GM21723 (cell line): Measurements from ENCODE around the gene SLK.

Experiments used
- ATAC-seq: cut with Tn5 transposase; IDR thresholded peaks from one replicate; pipeline ENCODE4 v1.9.1; 2021; ENCODE audit warnings: mild to moderate bottlenecking, moderate library complexity; ENCODE audit not compliant: unreplicated experiment

Gene SLK

GRCh38 chr10:103966671-103967447, at the start of gene SLK:
Gene SLK (plus strand): TSS chr10:103967140. CDS start chr10:103967746, 606 bp downstream.
- peak; percentile 78 for ATAC-seq

- ATAC-seq, result peak; percentile 19
Observed at GRCh38 chr10:103917302-103918052, 49.5 kb upstream of the SLK start.

DNA sequence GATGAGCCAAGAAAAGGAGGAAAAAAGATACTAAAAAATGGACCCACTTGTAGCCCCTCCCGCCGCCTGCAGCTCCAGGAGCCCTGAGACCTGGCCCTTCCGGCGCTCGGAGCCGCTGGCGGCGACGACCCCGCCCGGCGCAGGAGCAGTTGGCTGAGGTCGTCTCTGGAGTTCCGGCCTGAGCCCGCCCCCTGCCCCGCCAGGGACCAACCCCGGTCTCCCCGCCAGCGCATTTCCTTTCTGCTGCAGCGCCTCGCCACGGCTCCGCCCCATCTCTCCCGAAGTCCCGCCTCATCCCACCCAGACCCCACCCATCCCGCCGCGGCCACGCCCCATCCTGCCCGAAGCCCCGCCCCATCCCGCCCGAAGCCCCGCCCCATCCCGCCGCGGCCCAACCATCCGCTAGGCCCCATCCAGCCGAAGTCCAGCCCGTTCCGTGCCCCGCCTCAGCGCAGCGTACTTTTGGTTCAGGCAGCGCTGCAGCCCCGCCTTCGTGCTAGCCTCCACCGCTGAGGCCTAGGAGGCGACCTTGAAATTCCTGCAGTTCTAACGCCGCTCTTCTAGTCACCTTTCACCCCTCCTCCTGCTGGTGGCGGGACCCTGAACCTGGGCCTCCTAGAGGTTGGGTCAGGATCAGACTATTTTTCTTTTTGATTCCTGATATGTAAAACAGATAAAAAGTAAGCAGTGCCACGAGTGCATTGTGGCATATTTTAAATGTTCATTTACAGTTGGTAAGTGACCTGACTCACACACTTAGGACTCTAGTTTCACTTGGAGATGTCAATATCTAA, 48.7 kb upstream of the SLK start, which contains the start of gene STN1:
Gene STN1 (minus strand): TSS at position 132 of the 794 bp plus-strand sequence. CDS start 590 bp downstream, outside the sequence.
- ATAC-seq, result peak; percentile 89

GRCh38 chr10:103919648-103920025, 47.3 kb upstream of the SLK start:
- no peak for ATAC-seq

GRCh38 chr10:103921248-103921647, 45.7 kb upstream of the SLK start:
- ATAC-seq, result no peak

DNA sequence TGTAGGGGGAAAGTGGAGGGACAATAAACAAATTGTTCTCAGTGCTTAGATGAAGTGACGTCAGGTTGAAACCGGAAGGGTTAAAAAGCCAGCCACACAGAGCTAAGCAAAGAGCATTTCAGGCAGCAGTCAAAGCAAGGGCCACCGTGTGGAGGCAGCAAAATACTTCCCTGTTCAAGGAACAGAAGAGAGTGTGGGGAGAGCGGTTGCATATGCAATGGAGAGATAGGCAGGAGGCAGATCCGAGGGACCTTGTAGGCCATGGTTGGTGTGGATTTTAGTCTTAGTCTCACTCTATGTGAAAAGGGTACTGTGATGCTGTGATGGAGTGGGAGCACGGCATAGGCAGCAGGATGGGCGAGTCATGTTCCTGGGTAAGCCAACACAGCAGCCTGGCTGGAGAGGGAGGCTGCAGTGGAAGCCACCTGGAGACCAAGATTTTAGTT, 45.2 kb upstream of the SLK start:
- no peak for ATAC-seq

- no peak for ATAC-seq
Observed at GRCh38 chr10:103922659-103923058, 44.3 kb upstream of the SLK start.

- no peak for ATAC-seq
Observed at GRCh38 chr10:103923502-103923901, 43.4 kb upstream of the SLK start.

DNA sequence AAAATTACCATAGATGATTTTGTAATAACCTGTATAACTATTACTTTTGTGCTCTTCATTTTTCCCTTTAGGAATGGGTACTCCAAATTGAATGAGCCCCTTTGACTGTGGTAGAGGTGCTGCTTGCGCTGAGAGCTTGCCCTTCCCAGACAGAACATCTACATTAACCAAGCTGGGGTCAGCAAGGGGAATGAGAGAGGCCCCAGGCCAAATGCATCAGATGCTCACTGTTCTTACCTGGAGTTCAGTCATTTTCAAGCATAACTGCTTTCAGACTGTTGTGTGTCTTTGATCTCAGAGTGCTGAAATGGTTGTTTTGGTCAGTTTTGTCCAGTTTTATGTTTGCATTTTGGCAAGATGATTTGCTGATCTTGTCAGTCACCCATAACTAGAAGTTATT, 41.3 kb upstream of the SLK start:
- ATAC-seq, result no peak

DNA sequence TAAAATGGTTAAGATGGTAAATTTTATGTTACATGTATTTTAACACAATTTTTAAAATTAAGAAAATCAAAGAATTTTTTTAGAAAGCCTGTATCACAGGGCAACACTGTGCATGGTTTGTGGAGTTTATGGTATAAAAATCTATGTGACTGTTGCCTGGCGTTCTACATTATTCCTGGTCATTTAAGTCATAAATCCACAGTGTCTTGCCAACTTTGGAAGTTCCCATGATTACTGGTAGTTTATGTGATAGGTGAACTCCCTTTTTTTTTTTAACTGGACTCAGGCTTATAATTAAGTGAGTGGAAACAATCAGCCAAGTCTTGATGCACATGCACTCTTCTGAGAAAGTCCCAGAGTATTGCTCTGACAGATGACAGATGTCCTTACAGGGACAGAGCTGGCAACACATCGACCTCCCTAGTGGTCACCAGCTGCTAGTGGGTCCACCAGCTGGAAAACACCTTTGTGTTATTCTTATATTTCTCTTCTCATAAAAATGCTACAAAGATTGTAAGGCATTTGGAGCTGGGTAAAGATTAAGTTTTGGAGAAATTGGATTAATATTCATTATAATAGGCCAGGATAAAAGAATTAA, 40.1 kb upstream of the SLK start:
- no peak for ATAC-seq

- no peak for ATAC-seq
Observed at GRCh38 chr10:103928784-103929183, 38.2 kb upstream of the SLK start.

DNA sequence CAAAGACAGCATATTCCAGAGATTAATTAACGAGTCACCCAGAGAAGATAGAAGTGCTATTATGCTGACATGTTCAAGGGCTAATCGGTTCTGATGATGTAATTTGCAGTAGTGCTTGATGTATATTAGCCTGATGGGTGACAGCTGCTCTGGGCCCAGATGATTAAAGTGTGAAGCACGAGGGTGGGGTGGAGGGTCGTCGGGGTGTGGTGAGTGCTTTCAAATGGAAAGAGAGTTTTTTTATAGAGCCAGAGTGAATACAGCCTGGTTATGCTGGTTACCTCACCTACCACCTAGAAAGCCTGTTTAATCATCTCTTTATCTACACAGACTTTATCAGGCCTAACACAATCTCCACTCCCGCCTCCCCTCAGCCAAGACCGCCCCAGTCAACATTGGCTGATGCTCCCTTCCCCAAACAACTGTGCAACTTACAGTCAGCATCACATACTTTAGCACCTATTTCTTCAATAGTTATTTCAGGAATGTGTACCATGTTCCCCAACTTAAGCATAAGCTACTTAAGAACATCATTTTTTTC, 37.5 kb upstream of the SLK start:
- ATAC-seq, result no peak

GRCh38 chr10:103930449-103930848, 36.5 kb upstream of the SLK start:
- no peak for ATAC-seq

DNA sequence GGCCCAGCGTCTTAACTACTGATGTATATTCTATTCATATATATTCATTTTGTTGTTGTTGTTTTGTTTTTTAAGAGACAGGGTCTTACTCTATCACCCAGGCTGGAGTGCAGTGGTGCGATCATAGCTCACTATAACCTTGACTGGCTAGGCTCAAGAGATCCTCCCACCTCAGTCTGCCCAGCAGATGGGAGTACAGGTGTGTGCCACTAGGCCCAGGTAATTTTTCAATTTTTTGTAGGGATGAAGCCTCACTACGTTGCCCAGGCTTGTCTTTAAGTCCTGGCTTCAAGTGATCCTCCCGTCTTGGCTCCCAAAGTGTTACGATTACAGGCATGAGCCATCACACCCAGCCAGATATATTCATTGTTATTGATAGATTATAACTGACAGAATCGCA, 36.1 kb upstream of the SLK start:
- ATAC-seq, result no peak

DNA sequence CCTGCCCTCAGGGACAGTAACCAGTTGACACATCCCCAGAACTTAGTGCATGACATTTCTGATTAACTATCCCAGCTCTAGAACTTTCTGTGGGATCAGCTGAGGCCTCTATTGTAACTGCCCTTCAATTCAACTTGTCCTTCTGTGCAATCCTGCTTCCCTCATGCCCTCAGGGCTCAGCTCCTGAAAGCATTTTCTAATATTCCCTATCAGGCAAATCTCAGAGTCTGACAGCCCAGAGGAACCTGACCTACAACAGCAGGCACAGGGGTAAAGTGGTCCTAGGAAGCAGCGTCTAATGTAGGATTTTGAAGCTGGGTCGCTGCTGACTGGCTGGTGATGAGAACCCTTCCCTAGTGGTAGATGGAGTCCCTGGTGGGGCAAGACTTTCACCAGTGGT, 35.3 kb upstream of the SLK start:
- ATAC-seq, result no peak

GRCh38 chr10:103932271-103932670, 34.7 kb upstream of the SLK start:
- no peak for ATAC-seq

- no peak for ATAC-seq
Observed at GRCh38 chr10:103932971-103933370, 34.0 kb upstream of the SLK start.

DNA sequence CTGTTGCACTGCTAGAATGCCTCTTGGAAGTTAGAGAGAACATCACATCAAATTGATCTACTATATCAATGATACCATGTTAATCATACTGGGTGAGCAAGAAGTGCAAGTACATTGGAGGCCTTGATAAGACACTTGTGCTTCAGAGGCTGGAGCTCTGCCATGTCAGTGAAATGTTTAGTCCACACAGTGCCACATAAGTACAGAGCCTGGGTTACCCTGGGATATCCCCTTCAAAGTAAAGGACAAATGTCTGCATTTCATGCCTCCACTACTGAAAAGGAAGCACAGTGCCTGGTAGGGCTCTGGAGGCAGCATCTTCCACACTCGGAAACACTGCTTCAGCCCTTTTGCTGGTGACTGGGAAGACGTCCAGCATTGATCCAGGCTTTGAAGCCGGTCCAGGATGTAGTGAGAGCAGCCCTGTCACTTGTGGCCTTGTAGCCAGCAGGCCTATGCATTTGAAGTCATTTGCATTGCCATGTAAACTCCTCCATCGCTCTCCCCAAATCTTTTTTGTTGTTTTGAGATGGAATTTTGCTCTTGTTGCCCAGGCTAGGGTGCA, 33.3 kb upstream of the SLK start:
- ATAC-seq, result no peak

DNA sequence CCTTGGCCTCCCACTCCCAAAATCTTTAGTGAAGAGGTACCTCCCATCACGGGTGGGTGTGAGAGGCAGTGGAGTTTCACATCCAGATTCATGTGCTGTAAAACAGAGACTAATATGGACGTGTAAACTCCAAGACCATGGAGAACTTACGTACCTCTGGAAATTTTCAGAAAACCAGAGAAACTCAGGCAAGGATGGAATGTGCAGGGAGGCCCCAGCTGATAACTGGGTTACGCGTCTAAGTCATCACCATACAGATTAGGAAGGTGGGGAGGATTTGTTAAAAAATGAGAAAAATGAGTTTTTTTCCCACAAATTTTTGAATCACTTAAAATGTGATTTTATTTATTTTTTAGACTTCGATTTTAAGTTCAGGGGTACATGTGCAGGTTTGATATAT, 32.6 kb upstream of the SLK start:
- no peak for ATAC-seq

GRCh38 chr10:103936022-103936421, 30.9 kb upstream of the SLK start:
- ATAC-seq, result no peak
